H1 (cell line): ENCODE results near the gene ASB16. TPM values are rescaled to one million over a fixed set of nuclear protein-coding genes. Genes with fewer than 3 reads are reported as not detected.

ENCODE experiments used
- CTCF ChIA-PET: fragments of 300-600 bp; sonication (Branson Sonifier 250); formaldehyde crosslinking; loops from one replicate; lab custom pipeline; 2021; ENCODE audit not compliant: partially characterized antibody; lab: Charles Lee
- POLR2A ChIA-PET: fragments of 300-600 bp; sonication (Branson Sonifier 250); formaldehyde crosslinking; loops from one replicate; lab custom pipeline; 2021; ENCODE audit warnings: inconsistent platforms; ENCODE audit not compliant: partially characterized antibody; lab: Charles Lee
- DNase-seq, 2 experiments: peaks; one replicate each; pipeline versions ENCODE4 v3.0.0 to v3.0.0-alpha.2; 2010 to 2022; ENCODE audit warnings: low spot score in 2 of 2, low read depth in 1 of 2, mixed read lengths in 1 of 2
- FAIRE-seq: peaks from 2 replicates; lab custom pipeline; 2011; peaks lifted over from hg19 to GRCh38; lab: Jason Lieb, UNC
- H2AFZ ChIP-seq: 2 replicates; pipeline ENCODE4 v1.8.1; 2012; ENCODE audit warnings: low read length, inconsistent platforms
- H2AK5ac ChIP-seq: 2 replicates; pipeline ENCODE4 v1.6.1; 2013; ENCODE audit warnings: low read depth, low read length
- H2BK120ac ChIP-seq: replicated peaks from 2 replicates; pipeline ENCODE3; 2013; ENCODE audit warnings: low read depth, low read length, inconsistent platforms
- H2BK12ac ChIP-seq: 2 replicates; pipeline ENCODE4 v1.6.1; 2013; ENCODE audit warnings: low read depth, low read length
- H2BK15ac ChIP-seq: 2 replicates; pipeline ENCODE4 v1.6.1; 2013; ENCODE audit warnings: low read length
- H2BK20ac ChIP-seq: 2 replicates; pipeline ENCODE4 v1.6.1; 2013; ENCODE audit warnings: low read length
- H2BK5ac ChIP-seq: 2 replicates; pipeline ENCODE4 v1.6.1; 2013; ENCODE audit warnings: low read depth, low read length
- H3K14ac ChIP-seq: 2 replicates; pipeline ENCODE4 v1.6.1; 2013; ENCODE audit warnings: inconsistent platforms; ENCODE audit not compliant: insufficient read length
- H3K18ac ChIP-seq: 2 replicates; pipeline ENCODE4 v1.6.1; 2013; ENCODE audit warnings: low read length; ENCODE audit errors: extremely low read depth
- H3K23ac ChIP-seq: 2 replicates; pipeline ENCODE4 v1.6.1; 2013; ENCODE audit warnings: inconsistent platforms; ENCODE audit not compliant: insufficient read length
- H3K23me2 ChIP-seq: 2 replicates; pipeline ENCODE4 v1.6.1; 2013; ENCODE audit warnings: low read depth, low read length
- H3K27ac ChIP-seq: 2 replicates; pipeline ENCODE4 v1.6.1; 2011; ENCODE audit warnings: low read depth, low read length, inconsistent platforms
- H3K27me3 ChIP-seq, 4 experiments: replicated peaks in 1 of 4; 1 replicate in 1 of 4; 2 replicates in 3 of 4; pipeline versions ENCODE4 v1.6.1 to v1.8.1; 2011 to 2013; ENCODE audit warnings: low read length in 3 of 4, mild to moderate bottlenecking in 3 of 4, inconsistent platforms in 2 of 4, mixed read lengths in 2 of 4, moderate library complexity in 1 of 4; ENCODE audit not compliant: control insufficient read depth in 3 of 4, insufficient read depth in 3 of 4; ENCODE audit errors: extremely low read depth in 1 of 4
- H3K36me3 ChIP-seq, 4 experiments: 2 replicates each; pipeline versions ENCODE4 v1.6.1 to v1.8.1; 2011 to 2013; ENCODE audit warnings: mild to moderate bottlenecking in 4 of 4, low read length in 3 of 4, moderate library complexity in 2 of 4, control low read depth in 1 of 4, inconsistent platforms in 1 of 4; ENCODE audit not compliant: insufficient read depth in 4 of 4, control insufficient read depth in 2 of 4
- H3K4ac ChIP-seq: replicated peaks from 2 replicates; pipeline ENCODE3; 2013; ENCODE audit warnings: low read length, low read depth, mixed read lengths, inconsistent platforms; ENCODE audit not compliant: insufficient read length
- H3K4me1 ChIP-seq, 4 experiments: replicated peaks in 1 of 4; 1 replicate in 1 of 4; 2 replicates in 3 of 4; pipeline versions ENCODE4 v1.6.1 to v1.8.1; 2011 to 2013; ENCODE audit warnings: low read length in 3 of 4, inconsistent platforms in 2 of 4, mixed read lengths in 1 of 4; ENCODE audit not compliant: insufficient read depth in 4 of 4, control insufficient read depth in 3 of 4
- H3K4me2 ChIP-seq, 2 experiments: 2 replicates each; pipeline versions ENCODE4 v1.6.1 to v1.8.1; 2011 to 2013; ENCODE audit warnings: low read depth in 2 of 2, low read length in 2 of 2, control low read depth in 1 of 2, inconsistent platforms in 1 of 2, mild to moderate bottlenecking in 1 of 2; ENCODE audit not compliant: insufficient read depth in 1 of 2
- H3K4me3 ChIP-seq, 4 experiments: fragments of 200-600, 300-600 bp in 1 of 4; sonication (generic), shearing (Covaris generic), sonication (Bioruptor Twin) in 1 of 4; 2 replicates each; pipeline versions ENCODE4 v1.5.1 to v1.8.1; 2011 to 2016; ENCODE audit warnings: low read length in 4 of 4, low read depth in 3 of 4, control low read depth in 2 of 4, inconsistent platforms in 2 of 4, mild to moderate bottlenecking in 2 of 4, mixed read lengths in 1 of 4, moderate library complexity in 1 of 4; ENCODE audit not compliant: insufficient read depth in 2 of 4; ENCODE audit errors: extremely low read depth in 1 of 4
- H3K56ac ChIP-seq: replicated peaks from 2 replicates; pipeline ENCODE3; 2013; ENCODE audit warnings: low read depth, mild to moderate bottlenecking, mixed read lengths, low read length, inconsistent platforms; ENCODE audit not compliant: insufficient read length
- H3K79me1 ChIP-seq: 2 replicates; pipeline ENCODE4 v1.6.1; 2013; ENCODE audit warnings: low read depth, low read length, control low read depth
- H3K79me2 ChIP-seq, 2 experiments: 2 replicates each; pipeline versions ENCODE4 v1.6.1 to v1.8.1; 2012 to 2013; ENCODE audit warnings: low read length in 2 of 2, mild to moderate bottlenecking in 2 of 2, inconsistent platforms in 1 of 2; ENCODE audit not compliant: insufficient read depth in 2 of 2, control insufficient read depth in 1 of 2
- H3K9ac ChIP-seq, 4 experiments: replicated peaks in 1 of 4; 1 replicate in 1 of 4; 2 replicates in 3 of 4; pipeline versions ENCODE4 v1.6.1 to v1.8.1; 2011 to 2013; ENCODE audit warnings: low read depth in 3 of 4, low read length in 3 of 4, control low read depth in 2 of 4, mild to moderate bottlenecking in 2 of 4, moderate library complexity in 2 of 4, inconsistent platforms in 1 of 4; ENCODE audit errors: extremely low read depth in 1 of 4
- H3K9me3 ChIP-seq, 2 experiments: 2 replicates each; pipeline versions ENCODE4 v1.6.1 to v1.8.1; 2012 to 2013; ENCODE audit warnings: mild to moderate bottlenecking in 2 of 2, moderate library complexity in 2 of 2, control low read depth in 1 of 2, inconsistent platforms in 1 of 2, low read depth in 1 of 2, low read length in 1 of 2, mixed read lengths in 1 of 2; ENCODE audit not compliant: insufficient read depth in 2 of 2
- H4K20me1 ChIP-seq, 2 experiments: replicated peaks in 1 of 2; 2 replicates each; pipeline versions ENCODE3 to v1.8.1; 2011 to 2013; ENCODE audit warnings: inconsistent platforms in 2 of 2, low read length in 2 of 2, mild to moderate bottlenecking in 1 of 2; ENCODE audit not compliant: insufficient read depth in 2 of 2, control insufficient read depth in 1 of 2
- H4K5ac ChIP-seq: 2 replicates; pipeline ENCODE4 v1.6.1; 2013; ENCODE audit warnings: low read length, low read depth, mixed read lengths, inconsistent platforms; ENCODE audit not compliant: insufficient read length
- H4K8ac ChIP-seq: 2 replicates; pipeline ENCODE4 v1.8.0; 2013; ENCODE audit warnings: mild to moderate bottlenecking, moderate library complexity, low read length, inconsistent platforms; ENCODE audit not compliant: insufficient read depth; ENCODE audit errors: extremely low read depth
- H4K91ac ChIP-seq: replicated peaks from 2 replicates; pipeline ENCODE3; 2013; ENCODE audit warnings: low read length, mixed read lengths, inconsistent platforms; ENCODE audit not compliant: insufficient read length
- EZH2 ChIP-seq: fragments of 200-600 bp; sonication (generic); IDR thresholded peaks from 2 replicates; pipeline ENCODE4 v1.7.1; 2012; ENCODE audit warnings: low read depth, mild to moderate bottlenecking, moderate library complexity, low read length, inconsistent platforms; ENCODE audit not compliant: severe bottlenecking
- KDM4A ChIP-seq: IDR thresholded peaks from one replicate; pipeline ENCODE4 v1.7.1; 2012; ENCODE audit warnings: low read depth, mild to moderate bottlenecking, moderate library complexity, low read length, inconsistent platforms; ENCODE audit not compliant: severe bottlenecking
- WGBS, 2 experiments: shearing (Covaris generic) in 1 of 2; methylation state at CpG; one replicate each; pipeline versions ENCODE4 v1.1.6 to v1.1.7; 2013 to 2015; ENCODE audit warnings: low lambda C conversion rate in 2 of 2, mixed read lengths in 2 of 2, inconsistent platforms in 1 of 2, low coverage in 1 of 2, missing lambda C conversion rate in 1 of 2; ENCODE audit not compliant: insufficient replicate concordance in 2 of 2, insufficient coverage in 1 of 2, insufficient read length in 1 of 2; ENCODE audit errors: extremely low coverage in 1 of 2, missing lambda C conversion rate in 1 of 2; 5-methylcytosine and 5-hydroxymethylcytosine counted together
- polyA plus RNA-seq, 7 experiments: library from polyadenylated mRNA; depleted of rRNA in 3 of 7; stranded (reverse) in 5 of 7; unstranded in 2 of 7; fragments of >200 nt in 5 of 7; fragments of 200-250 nt in 2 of 7; gene quantifications; 1 replicate in 5 of 7; 2 replicates in 1 of 7; 4 replicates in 1 of 7; pipeline versions ENCODE4 v1.2.1 to v1.2.3, GENCODE V29; 2011 to 2013; ENCODE audit warnings: missing spikeins in 2 of 7, mixed read lengths in 2 of 7
- total RNA-seq: library from RNA; stranded (reverse); fragmentation: NEBNext Ultra II Directional; extraction: Animal tissue kit (Norgen Biotek cat#: 25700); gene quantifications from 2 replicates; pipeline ENCODE4 v1.2.1, GENCODE V29; 2021

The ASB16 gene
- total and polyA plus RNA-seq, 2 of the 8 experiments (the other 6 are each of a cell fraction or from before 2014, with no cell fraction given): 0.05 TPM; not detected in 1

- Histone ChIP-seq H3K4me3 (peak overlapping the region; percentile 55 to 100 (median 82)), H2BK120ac (no peak overlapping the region), H3K4me1 (peaks cover 4 to 21% (median 5%) of the 10 kb centered on the region in 4 experiments; a peak in 6 of 7 replicates), H2AK5ac (no peak overlapping the region), H3K14ac (no peak overlapping the region), H3K79me1 (no peaks in the 10 kb centered on the region; the same call in 1 of the 2 replicates), H2AFZ (no peak overlapping the region), H2BK5ac (no peak overlapping the region), H2BK12ac (no peak overlapping the region), H3K36me3 (peaks cover 0 to 4% (median under 1%) of the 10 kb centered on the region in 4 experiments; a peak in 3 of 8 replicates), H3K18ac (no peak overlapping the region), H3K23ac (no peak overlapping the region), H4K91ac (no peak overlapping the region), H2BK15ac (no peak overlapping the region), H4K20me1 (no peaks in the 10 kb centered on the region)
- FAIRE-seq: no peak
- WGBS, 2 experiments: 0% methylated on average over 4 of the region's 17 CpGs; no CpG with 5 or more reads in 1 of the 2 experiments
- TF ChIP-seq EZH2 (no peak), KDM4A (peak; percentile 9)
- TF ChIP-seq, all 59 proteins: peak for 1
- Histone ChIP-seq H3K56ac (peak overlapping the region; percentile 42), H3K27me3 (no peaks in the 10 kb centered on the region), H3K4me2 (peak overlapping the region; percentile 84 to 97), H3K23me2 (peaks cover 21% of the 10 kb centered on the region), H4K5ac (peak overlapping the region; percentile 28), H2BK20ac (no peak overlapping the region), H4K8ac (no peak overlapping the region; the same call in 1 of the 2 replicates), H3K9me3 (no peaks in the 10 kb centered on the region), H3K9ac (no peak overlapping the region; a peak in 1 of 7 replicates), H3K27ac (no peak overlapping the region), H3K79me2 (peaks cover 10 to 14% of the 10 kb centered on the region in 2 experiments), H3K4ac (no peak overlapping the region)
- DNase-seq: no peak
- ChIA-PET POLR2A (interaction anchor here (0.7 to 4.9 kb wide), 26 partner anchors 10 to 143 kb away, joined by 3 to 58 read pairs (median 4); partner anchors contain the start of genes ASB16, GRN, RUNDC3A and SLC25A39), CTCF (interaction anchor here (0.6 to 3.3 kb wide), 23 partner anchors 9 to 284 kb away, joined by 3 to 26 read pairs (median 5); partner anchors contain the start of genes GRN and SLC25A39)
Observed at GRCh38 chr17:44221862-44222111, 51.3 kb downstream of the ASB16 start.
